T-cell (primary cell): Measurements from ENCODE around the gene PLA2G5. TPM values are rescaled to one million over a fixed set of nuclear protein-coding genes. Genes with fewer than 3 reads are reported as not detected.

Experiments used
- ATAC-seq, 4 experiments: fragments of 200-7000 bp in 3 of 4; fragments of 150-1000 bp in 1 of 4; cut with Tn5 transposase; replicated peaks in 1 of 4; 1 replicate in 3 of 4; 2 replicates in 1 of 4; pipeline ENCODE4 v1.10.0; 2021; ENCODE audit warnings: moderate library complexity in 3 of 4, mild to moderate bottlenecking in 2 of 4, moderate number of reproducible peaks in 1 of 4
- CTCF ChIA-PET, 2 donors: fragments of 300-600 bp; sonication (Branson Sonifier 250); formaldehyde crosslinking; loops; one replicate each; lab custom pipeline; 2022; ENCODE audit warnings: antibody characterized with exemption in 2 of 2; lab: Charles Lee
- POLR2A ChIA-PET, 2 donors: fragments of 300-600 bp; sonication (Branson Sonifier 250); formaldehyde crosslinking; loops; one replicate each; lab custom pipeline; 2022; ENCODE audit warnings: antibody characterized with exemption in 2 of 2; lab: Charles Lee
- DNase-seq, 35 experiments: peaks; one replicate each; pipeline versions ENCODE4 v3.0.0 to v3.0.0-alpha.2; 2013 to 2023
- H3K27ac ChIP-seq: one replicate; pipeline ENCODE4 v1.5.1; 2013; ENCODE audit warnings: low read length
- H3K27me3 ChIP-seq, 2 experiments: replicated peaks in 1 of 2; 1 replicate in 1 of 2; 2 replicates in 1 of 2; pipeline versions ENCODE4 v1.6.1 to v1.7.0; 2013; ENCODE audit warnings: low read length in 1 of 2, mixed read lengths in 1 of 2; ENCODE audit not compliant: control insufficient read depth in 2 of 2, insufficient read depth in 2 of 2; ENCODE audit errors: extremely low read depth in 1 of 2
- H3K36me3 ChIP-seq, 2 donors: 1 replicate in 1 of 2; 2 replicates in 1 of 2; pipeline versions ENCODE4 v1.6.1 to v1.7.0; 2013; ENCODE audit warnings: low read length in 1 of 2; ENCODE audit not compliant: control insufficient read depth in 2 of 2, insufficient read depth in 1 of 2; ENCODE audit errors: extremely low read depth in 1 of 2
- H3K4me1 ChIP-seq, 2 experiments: 1 replicate in 1 of 2; 2 replicates in 1 of 2; pipeline versions ENCODE4 v1.6.1 to v1.7.0; 2013; ENCODE audit warnings: low read length in 2 of 2, mixed read lengths in 1 of 2; ENCODE audit not compliant: insufficient read depth in 2 of 2, control insufficient read depth in 1 of 2; ENCODE audit errors: extremely low read depth in 1 of 2
- H3K4me3 ChIP-seq, 2 donors: 1 replicate in 1 of 2; 2 replicates in 1 of 2; pipeline versions ENCODE4 v1.5.1 to v1.7.0; 2013; ENCODE audit warnings: mild to moderate bottlenecking in 2 of 2, low read length in 1 of 2, moderate library complexity in 1 of 2; ENCODE audit not compliant: control insufficient read depth in 1 of 2; ENCODE audit errors: extremely low read depth in 1 of 2
- H3K9me3 ChIP-seq: 2 replicates; pipeline ENCODE4 v1.7.0; 2013
- H3K27ac Mint-ChIP-seq, 2 donors: one replicate each; pipeline ENCODE4 v1.8.0; 2020 to 2021; ENCODE audit warnings: mild to moderate bottlenecking in 2 of 2, mixed read lengths in 2 of 2
- H3K27me3 Mint-ChIP-seq, 2 donors: one replicate each; pipeline ENCODE4 v1.8.0; 2021 to 2022; ENCODE audit warnings: mixed read lengths in 2 of 2
- H3K36me3 Mint-ChIP-seq: one replicate; pipeline ENCODE4 v1.8.0; 2021; ENCODE audit warnings: mixed read lengths
- H3K4me1 Mint-ChIP-seq, 3 donors: one replicate each; pipeline ENCODE4 v1.8.0; 2020 to 2022; ENCODE audit warnings: mixed read lengths in 3 of 3, mild to moderate bottlenecking in 1 of 3
- H3K4me3 Mint-ChIP-seq, 3 donors: one replicate each; pipeline ENCODE4 v1.8.0; 2020 to 2022; ENCODE audit warnings: mild to moderate bottlenecking in 3 of 3, mixed read lengths in 3 of 3, moderate library complexity in 3 of 3
- H3K9me3 Mint-ChIP-seq, 3 donors: one replicate each; pipeline ENCODE4 v1.8.0; 2020 to 2022; ENCODE audit warnings: mixed read lengths in 3 of 3
- WGBS: methylation state at CpG from one replicate; pipeline ENCODE4 v1.1.5; 2013; ENCODE audit warnings: missing lambda C conversion rate; ENCODE audit not compliant: insufficient coverage; 5-methylcytosine and 5-hydroxymethylcytosine counted together
- total RNA-seq, 35 experiments: library from RNA in 6 of 35; stranded (reverse) in 6 of 35; fragments of 120-200 nt in 1 of 35; gene quantifications; one replicate each; pipeline versions ENCODE4 v1.2.1 to v1.2.4 and lab custom pipeline; 2013 to 2026

Gene PLA2G5
- total RNA-seq, 5 donors from 2014 or later (not counting 1 experiment from before 2014, with no cell fraction given), result not detected

DNA sequence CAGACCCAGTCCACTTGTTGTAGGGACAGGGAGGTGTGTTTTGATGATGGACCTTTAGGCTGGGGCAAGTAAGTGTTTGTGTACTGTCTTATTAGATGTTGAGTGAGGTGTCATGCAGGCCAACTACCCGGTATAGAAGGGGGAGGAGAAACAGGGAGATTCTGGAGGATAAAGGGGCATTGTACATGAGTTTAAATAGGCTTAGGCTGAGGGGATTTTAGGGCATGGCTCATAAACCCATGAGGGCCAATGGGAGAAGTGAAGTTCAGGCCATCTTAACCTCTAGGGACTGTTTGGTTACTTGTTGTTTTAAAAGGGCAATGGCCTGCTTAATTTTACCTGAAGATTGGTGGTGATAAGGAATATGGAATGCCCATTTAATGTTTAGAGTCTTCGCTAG is 38.2 kb upstream of the PLA2G5 start:
- Histone ChIP-seq H3K27ac (no peak overlapping the region), H3K27me3 (peaks cover 0 to 15% of the 10 kb centered on the region in 2 experiments), H3K36me3 (no peaks in the 10 kb centered on the region), H3K9me3 (no peaks in the 10 kb centered on the region), H3K4me3 (no peak overlapping the region), H3K4me1 (no peaks in the 10 kb centered on the region)
- Mint-ChIP-seq H3K4me3 (no peak overlapping the region), H3K27ac (no peak overlapping the region), H3K36me3 (peaks cover 6% of the 10 kb centered on the region), H3K4me1 (peaks cover 0 to under 1% (median 0%) of the 10 kb centered on the region in 3 donors), H3K9me3 (peaks cover 15 to 17% (median 16%) of the 10 kb centered on the region in 3 donors), H3K27me3 (peaks cover 48 to 50% of the 10 kb centered on the region in 2 donors)
- ChIA-PET CTCF (no interaction called here), POLR2A (no interaction called here)
- no peak for ATAC-seq
- WGBS, result 82% methylated on average over 2 of the region's 2 CpGs
- no peak for DNase-seq

DNA sequence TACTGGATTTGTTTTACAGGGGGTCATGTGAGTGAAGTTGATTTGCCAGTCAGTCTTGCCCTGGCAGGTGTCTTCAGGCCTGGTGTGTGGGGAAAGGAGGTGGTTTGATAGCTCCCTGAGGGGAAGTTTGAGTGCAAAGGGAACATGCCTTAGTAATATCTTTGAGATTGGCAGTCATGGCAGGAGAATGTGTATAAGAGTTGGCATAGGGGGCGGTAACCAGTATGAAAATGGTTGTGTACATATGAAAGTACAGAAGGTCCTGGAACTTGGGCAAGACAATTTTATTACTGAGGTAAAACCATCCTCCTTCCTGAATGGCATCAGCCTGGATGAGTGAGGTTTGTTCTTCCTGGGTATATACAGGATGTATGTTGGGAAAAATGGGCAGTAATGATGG is 37.6 kb upstream of the PLA2G5 start:
- peaks cover 15 to 20% (median 20%) of the 10 kb centered on the region in 3 donors for H3K9me3 Mint-ChIP-seq
- no peak for DNase-seq
- Histone ChIP-seq H3K36me3 (no peaks in the 10 kb centered on the region), H3K27me3 (peaks cover 0 to 15% of the 10 kb centered on the region in 2 experiments), H3K9me3 (no peaks in the 10 kb centered on the region), H3K27ac (no peak overlapping the region), H3K4me3 (no peak overlapping the region), H3K4me1 (peaks cover 0 to under 1% of the 10 kb centered on the region in 2 experiments)
- WGBS, result 100% methylated on average over 1 of the region's 1 CpG
- peaks cover 42 to 45% of the 10 kb centered on the region in 2 donors for H3K27me3 Mint-ChIP-seq
- POLR2A ChIA-PET, result no interaction called here
- no peak overlapping the region for H3K27ac Mint-ChIP-seq
- peaks cover 6% of the 10 kb centered on the region for H3K36me3 Mint-ChIP-seq
- no peak for ATAC-seq
- H3K4me3 Mint-ChIP-seq, result no peak overlapping the region
- H3K4me1 Mint-ChIP-seq, result peaks cover 0 to 6% (median under 1%) of the 10 kb centered on the region in 3 donors
- CTCF ChIA-PET, result no interaction called here

DNA sequence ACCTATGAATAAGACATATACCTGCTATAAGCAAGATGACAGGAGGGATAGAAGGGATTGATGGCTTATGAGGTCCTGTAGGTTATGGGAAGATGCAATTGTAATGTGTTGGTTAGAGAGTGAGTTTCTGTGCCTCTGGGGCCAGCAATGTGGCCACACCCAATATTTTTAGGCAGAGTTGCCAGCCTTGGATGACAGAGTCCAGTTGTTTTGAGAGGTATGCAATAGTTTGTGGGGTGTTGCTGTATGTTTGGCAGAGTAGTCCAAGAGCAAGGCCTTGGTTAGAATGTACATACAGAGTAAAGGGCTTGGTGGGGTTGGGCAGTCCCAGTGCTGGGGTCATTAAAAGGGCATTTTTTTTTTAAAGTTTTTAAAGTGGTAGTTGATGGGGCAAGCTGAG is 36.6 kb upstream of the PLA2G5 start:
- ChIA-PET CTCF (no interaction called here), POLR2A (no interaction called here)
- H3K4me1 Mint-ChIP-seq, result peaks cover 10 to 16% (median 11%) of the 10 kb centered on the region in 3 donors
- peaks cover 15 to 20% (median 20%) of the 10 kb centered on the region in 3 donors for H3K9me3 Mint-ChIP-seq
- ATAC-seq (no peak), DNase-seq (no peak)
- H3K36me3 Mint-ChIP-seq, result peaks cover 6% of the 10 kb centered on the region
- peaks cover 0 to 8% of the 10 kb centered on the region in 2 experiments for H3K4me1 ChIP-seq
- H3K27ac ChIP-seq, result no peak overlapping the region
- H3K4me3 Mint-ChIP-seq, result no peak overlapping the region
- H3K27me3 ChIP-seq, result peaks cover 0 to 14% of the 10 kb centered on the region in 2 experiments
- no peaks in the 10 kb centered on the region for H3K9me3 ChIP-seq
- H3K4me3 ChIP-seq, result no peak overlapping the region
- H3K36me3 ChIP-seq, result no peaks in the 10 kb centered on the region
- H3K27ac Mint-ChIP-seq, result no peak overlapping the region
- H3K27me3 Mint-ChIP-seq, result peaks cover 34 to 35% of the 10 kb centered on the region in 2 donors

DNA sequence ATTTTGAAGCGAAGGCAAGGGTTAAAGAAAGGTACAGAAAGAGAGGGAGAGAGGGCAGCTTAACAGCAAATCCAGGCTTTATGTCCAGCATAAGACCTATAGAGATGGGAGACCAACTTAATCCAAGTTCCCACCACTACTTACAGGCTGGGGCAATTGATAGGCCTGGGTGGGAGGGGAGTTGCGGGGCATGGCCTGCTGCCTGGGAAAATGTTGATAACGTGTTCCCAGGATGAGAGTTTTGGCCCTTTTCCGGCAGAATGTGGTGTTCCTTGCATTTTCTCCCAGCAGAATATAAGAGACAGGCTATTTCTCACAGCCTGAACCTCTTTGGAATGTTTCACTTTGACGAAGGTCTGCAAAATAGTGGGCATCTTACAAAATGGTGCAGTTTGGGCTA is 34.9 kb upstream of the PLA2G5 start:
- ChIA-PET POLR2A (no interaction called here), CTCF (no interaction called here)
- DNase-seq (no peak), ATAC-seq (no peak)
- Mint-ChIP-seq H3K27ac (no peak overlapping the region), H3K9me3 (peaks cover 15 to 20% (median 20%) of the 10 kb centered on the region in 3 donors), H3K36me3 (peaks cover 6% of the 10 kb centered on the region), H3K4me3 (no peak overlapping the region), H3K4me1 (peaks cover 12 to 21% (median 18%) of the 10 kb centered on the region in 3 donors), H3K27me3 (peaks cover 19 to 21% of the 10 kb centered on the region in 2 donors)
- Histone ChIP-seq H3K9me3 (no peaks in the 10 kb centered on the region), H3K36me3 (no peaks in the 10 kb centered on the region), H3K27ac (no peak overlapping the region), H3K27me3 (peaks cover 0 to 2% of the 10 kb centered on the region in 2 experiments), H3K4me3 (no peak overlapping the region), H3K4me1 (peaks cover 0 to 8% of the 10 kb centered on the region in 2 experiments)
- 55% methylated on average over 2 of the region's 5 CpGs for WGBS

DNA sequence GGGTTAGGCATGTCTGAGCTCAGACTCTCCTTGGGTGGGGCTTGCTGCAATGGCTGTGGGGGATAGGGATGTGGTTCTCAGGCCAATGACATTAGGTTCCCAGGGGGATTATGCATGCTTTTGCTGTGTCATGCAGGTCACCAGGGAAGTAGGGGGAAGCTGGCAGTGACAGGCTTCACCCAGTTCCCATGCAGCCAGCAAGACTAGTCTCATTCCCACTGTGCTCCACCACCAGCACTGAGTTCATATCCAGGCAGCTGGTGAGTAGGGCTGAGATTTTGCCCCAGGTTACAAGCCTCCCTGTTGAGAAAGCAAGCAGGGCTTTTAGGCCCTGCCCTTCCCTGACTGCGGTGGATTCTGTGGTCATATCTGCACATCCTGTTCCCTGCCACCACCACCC is 32.1 kb upstream of the PLA2G5 start:
- Histone ChIP-seq H3K36me3 (no peaks in the 10 kb centered on the region), H3K9me3 (no peaks in the 10 kb centered on the region), H3K27me3 (peaks cover 0 to 2% of the 10 kb centered on the region in 2 experiments), H3K4me1 (peaks cover 0 to 8% of the 10 kb centered on the region in 2 experiments), H3K4me3 (no peak overlapping the region), H3K27ac (no peak overlapping the region)
- Mint-ChIP-seq H3K27ac (no peak overlapping the region), H3K4me3 (no peak overlapping the region), H3K36me3 (peaks cover 6% of the 10 kb centered on the region), H3K27me3 (peaks cover 14 to 18% of the 10 kb centered on the region in 2 donors), H3K4me1 (peaks cover 12 to 21% (median 18%) of the 10 kb centered on the region in 3 donors), H3K9me3 (peaks cover 15 to 20% (median 20%) of the 10 kb centered on the region in 3 donors)
- ATAC-seq (peak in 1 of 4 experiments; percentile 33), DNase-seq (no peak)
- CTCF ChIA-PET, result no interaction called here
- no CpG with 5 or more reads among the region's 1 CpG for WGBS
- POLR2A ChIA-PET, result no interaction called here

DNA sequence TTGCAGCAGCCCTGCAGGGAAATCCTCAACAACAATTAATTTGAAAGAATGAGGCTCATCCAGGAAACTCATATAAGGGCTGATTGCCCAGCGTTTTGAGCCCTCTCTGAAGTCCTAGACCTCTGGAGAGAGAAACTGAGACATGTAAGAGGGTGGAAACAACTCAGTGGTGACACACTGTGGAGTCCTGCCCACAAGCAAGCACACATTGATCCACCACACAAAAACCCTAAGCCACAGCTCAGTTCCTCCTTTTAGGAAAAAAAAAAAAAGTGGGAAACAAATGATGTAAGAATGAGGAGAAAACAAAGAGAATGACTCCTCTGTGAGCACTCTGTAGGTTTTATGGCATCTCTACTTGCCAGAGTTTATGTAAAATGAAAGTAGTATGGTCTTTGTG is 22.9 kb upstream of the PLA2G5 start:
- H3K9me3 Mint-ChIP-seq, result peaks cover 5 to 16% (median 8%) of the 10 kb centered on the region in 3 donors
- ChIA-PET CTCF (interaction anchor here in 1 of 2 donors (0.5 kb wide), 1 partner anchor 10 kb away, joined by 3 read pairs; no protein-coding TSS in a partner anchor), POLR2A (interaction anchor here in 1 of 2 donors (0.5 to 0.7 kb wide), 2 partner anchors 11 to 1179 kb away, joined by 4 to 6 read pairs; no protein-coding TSS in a partner anchor)
- no peak for DNase-seq
- H3K36me3 Mint-ChIP-seq, result peaks cover 6% of the 10 kb centered on the region
- no peak overlapping the region for H3K27ac ChIP-seq
- no peak overlapping the region for H3K4me3 Mint-ChIP-seq
- no peak overlapping the region for H3K27ac Mint-ChIP-seq
- H3K4me1 Mint-ChIP-seq, result no peaks in the 10 kb centered on the region
- no peak for ATAC-seq
- no peaks in the 10 kb centered on the region for H3K4me1 ChIP-seq
- WGBS, result no CpG with 5 or more reads among the region's 1 CpG
- H3K4me3 ChIP-seq, result no peak overlapping the region
- H3K27me3 ChIP-seq, result peaks cover 0 to 4% of the 10 kb centered on the region in 2 experiments
- H3K9me3 ChIP-seq, result no peaks in the 10 kb centered on the region
- peaks cover 0 to 4% of the 10 kb centered on the region in 2 donors for H3K27me3 Mint-ChIP-seq
- no peaks in the 10 kb centered on the region for H3K36me3 ChIP-seq
